ENCODE measurements around the gene PDZD11. TPM values are rescaled to one million over a fixed set of nuclear protein-coding genes. Genes with fewer than 3 reads are reported as not detected.
A peak's percentile ranks its signal among the peaks of the same experiment; 100 is the strongest.

Gene PDZD11, protein sequence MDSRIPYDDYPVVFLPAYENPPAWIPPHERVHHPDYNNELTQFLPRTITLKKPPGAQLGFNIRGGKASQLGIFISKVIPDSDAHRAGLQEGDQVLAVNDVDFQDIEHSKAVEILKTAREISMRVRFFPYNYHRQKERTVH
- 10 to 100 TPM; 24.4 to 57.5 (median 42.0) TPM for total RNA-seq
- 10 to 100 TPM; 70.4 to 97.7 (median 83.2) TPM for polyA plus RNA-seq
- long read RNA-seq, donor 1, transcript PDZD11-201 (7 exons, 1,043 nt): major isoform, 31 of 47 reads
- long read RNA-seq, donor 1, transcript PDZD11-202 (8 exons, 784 nt): minor isoform, 10 of 47 reads
- long read RNA-seq, donor 1, partial matches to known transcripts: 6 of 47 reads
- long read RNA-seq, donor 1, other reads (novel, unspliced or antisense): 0 of 47 reads
- long read RNA-seq, donor 2, transcript PDZD11-202 (8 exons, 784 nt): minor isoform, 5 of 23 reads
- long read RNA-seq, donor 2, transcript PDZD11-201 (7 exons, 1,043 nt): major isoform, 18 of 23 reads
- long read RNA-seq, donor 2, partial matches to known transcripts: 0 of 23 reads
- long read RNA-seq, donor 2, other reads (novel, unspliced or antisense): 0 of 23 reads
- long read RNA-seq, donor 3, transcript PDZD11-201 (7 exons, 1,043 nt): major isoform, 29 of 34 reads
- long read RNA-seq, donor 3, transcript PDZD11-202 (8 exons, 784 nt): minor isoform, 5 of 34 reads
- long read RNA-seq, donor 3, partial matches to known transcripts: 0 of 34 reads
- long read RNA-seq, donor 3, other reads (novel, unspliced or antisense): 0 of 34 reads
- long read RNA-seq, donor 4, transcript PDZD11-202 (8 exons, 784 nt): minor isoform, 10 of 53 reads
- long read RNA-seq, donor 4, transcript PDZD11-201 (7 exons, 1,043 nt): major isoform, 38 of 53 reads
- long read RNA-seq, donor 4, partial matches to known transcripts: 4 of 53 reads
- long read RNA-seq, donor 4, other reads (novel, unspliced or antisense): 1 of 53 reads
- long read RNA-seq, donor 5, transcript PDZD11-202 (8 exons, 784 nt): minor isoform, 12 of 55 reads
- long read RNA-seq, donor 5, transcript PDZD11-201 (7 exons, 1,043 nt): major isoform, 39 of 55 reads
- long read RNA-seq, donor 5, partial matches to known transcripts: 0 of 55 reads
- long read RNA-seq, donor 5, other reads (novel, unspliced or antisense): 4 of 55 reads
- long read RNA-seq, donor 6, transcript PDZD11-201 (7 exons, 1,043 nt): major isoform, 22 of 32 reads
- long read RNA-seq, donor 6, transcript PDZD11-202 (8 exons, 784 nt): minor isoform, 6 of 32 reads
- long read RNA-seq, donor 6, partial matches to known transcripts: 2 of 32 reads
- long read RNA-seq, donor 6, other reads (novel, unspliced or antisense): 2 of 32 reads
- long read RNA-seq, donor 7, transcript PDZD11-201 (7 exons, 1,043 nt): major isoform, 12 of 15 reads
- long read RNA-seq, donor 7, partial matches to known transcripts: 0 of 15 reads
- long read RNA-seq, donor 7, other reads (novel, unspliced or antisense): 0 of 15 reads
- long read RNA-seq, donor 8, transcript PDZD11-201 (7 exons, 1,043 nt): major isoform, 28 of 34 reads
- long read RNA-seq, donor 8, transcript PDZD11-202 (8 exons, 784 nt): minor isoform, 6 of 34 reads
- long read RNA-seq, donor 8, partial matches to known transcripts: 0 of 34 reads
- long read RNA-seq, donor 8, other reads (novel, unspliced or antisense): 0 of 34 reads
- long read RNA-seq, donor 9, transcript PDZD11-201 (7 exons, 1,043 nt): major isoform, 23 of 27 reads
- long read RNA-seq, donor 9, partial matches to known transcripts: 0 of 27 reads
- long read RNA-seq, donor 9, other reads (novel, unspliced or antisense): 0 of 27 reads
- long read RNA-seq, donor 10, transcript PDZD11-201 (7 exons, 1,043 nt): major isoform, 5 of 8 reads
- long read RNA-seq, donor 10, partial matches to known transcripts: 0 of 8 reads
- long read RNA-seq, donor 10, other reads (novel, unspliced or antisense): 0 of 8 reads

DNA sequence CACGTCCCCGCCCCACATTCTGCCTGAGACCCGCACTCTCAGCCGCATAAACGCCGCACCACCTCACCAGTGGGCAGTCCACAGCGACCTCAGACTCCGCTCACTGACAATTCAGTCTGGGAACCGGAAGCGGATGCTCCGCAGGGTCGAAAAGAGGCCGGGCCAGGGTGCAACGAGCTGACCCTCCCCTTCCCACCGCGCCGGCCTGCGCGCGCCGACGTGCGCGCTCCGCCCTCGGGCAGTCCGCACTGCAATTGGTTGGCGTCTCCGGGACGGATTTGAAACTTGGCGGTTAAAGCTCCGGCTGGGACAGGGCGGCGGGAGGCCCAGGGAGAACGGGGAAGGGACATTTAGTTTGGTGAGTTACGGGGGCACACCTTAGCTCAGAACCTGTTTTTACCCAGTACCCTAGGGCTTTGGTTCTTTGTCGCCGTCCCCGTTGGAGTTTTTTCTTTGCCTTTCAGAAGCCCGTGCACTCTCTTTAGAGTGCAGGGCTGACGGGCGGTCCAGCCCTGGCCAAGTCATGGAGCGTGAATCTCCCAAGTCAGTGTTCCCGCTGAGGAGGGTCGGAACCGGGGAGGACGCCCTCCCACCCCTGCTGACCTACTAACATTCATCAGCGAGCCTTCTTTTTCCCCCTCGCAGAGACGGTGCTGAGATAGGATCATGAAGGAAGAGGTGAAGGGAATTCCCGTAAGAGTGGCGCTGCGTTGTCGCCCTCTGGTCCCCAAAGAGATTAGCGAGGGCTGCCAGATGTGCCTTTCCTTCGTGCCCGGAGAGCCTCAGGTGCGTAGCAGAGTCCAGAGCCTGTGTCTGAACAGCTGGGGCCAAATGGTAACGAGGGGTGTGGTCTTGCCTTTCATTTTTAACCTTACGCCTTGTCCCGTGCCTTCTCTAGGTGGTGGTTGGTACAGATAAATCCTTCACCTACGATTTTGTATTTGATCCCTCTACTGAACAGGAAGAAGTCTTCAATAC lies at the start of gene PDZD11, which contains the start of gene KIF4A:
Gene PDZD11 (minus strand): TSS at position 135 of the 978 bp plus-strand sequence. CDS start 586 bp downstream, outside the sequence.
Gene KIF4A (plus strand): TSS at position 312 of the 978 bp plus-strand sequence. CDS start 355 bp downstream, at position 667.
- TF ChIP-seq, protein P1, sequence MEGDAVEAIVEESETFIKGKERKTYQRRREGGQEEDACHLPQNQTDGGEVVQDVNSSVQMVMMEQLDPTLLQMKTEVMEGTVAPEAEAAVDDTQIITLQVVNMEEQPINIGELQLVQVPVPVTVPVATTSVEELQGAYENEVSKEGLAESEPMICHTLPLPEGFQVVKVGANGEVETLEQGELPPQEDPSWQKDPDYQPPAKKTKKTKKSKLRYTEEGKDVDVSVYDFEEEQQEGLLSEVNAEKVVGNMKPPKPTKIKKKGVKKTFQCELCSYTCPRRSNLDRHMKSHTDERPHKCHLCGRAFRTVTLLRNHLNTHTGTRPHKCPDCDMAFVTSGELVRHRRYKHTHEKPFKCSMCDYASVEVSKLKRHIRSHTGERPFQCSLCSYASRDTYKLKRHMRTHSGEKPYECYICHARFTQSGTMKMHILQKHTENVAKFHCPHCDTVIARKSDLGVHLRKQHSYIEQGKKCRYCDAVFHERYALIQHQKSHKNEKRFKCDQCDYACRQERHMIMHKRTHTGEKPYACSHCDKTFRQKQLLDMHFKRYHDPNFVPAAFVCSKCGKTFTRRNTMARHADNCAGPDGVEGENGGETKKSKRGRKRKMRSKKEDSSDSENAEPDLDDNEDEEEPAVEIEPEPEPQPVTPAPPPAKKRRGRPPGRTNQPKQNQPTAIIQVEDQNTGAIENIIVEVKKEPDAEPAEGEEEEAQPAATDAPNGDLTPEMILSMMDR (IDR thresholded peaks at IDR 0.05): no peak
- TF ChIP-seq POLR2A (IDR thresholded peaks at IDR 0.05): no peak
- 0 to 44% (median 14%) methylated on average over 2 to 62 of the region's 62 CpGs for WGBS, 4 donors
- intact Hi-C loops (cut with DNase I): no loop called here
- DNase-seq: peak; percentile 79 to 86 (median 83)
- peaks cover 0 to 9% of the 10 kb centered on the region in 2 donors for H3K36me3 ChIP-seq (replicated peaks in 1 of 2)
- H3K4me3 ChIP-seq: peak within 1 kb of the TSS in 3 of 4 donors; percentile 15 to 55 (median 40)
- peak within 1 kb of the TSS in 1 of 5 donors; percentile 72 for H3K27ac ChIP-seq
- no peaks in the 10 kb centered on the region for H3K9me3 ChIP-seq (replicated peaks in 1 of 3)
- H3K27me3 ChIP-seq: peaks cover 4% of the 10 kb centered on the region
- H3K4me1 ChIP-seq (replicated peaks in 1 of 2): no peaks in the 10 kb centered on the region

DNA sequence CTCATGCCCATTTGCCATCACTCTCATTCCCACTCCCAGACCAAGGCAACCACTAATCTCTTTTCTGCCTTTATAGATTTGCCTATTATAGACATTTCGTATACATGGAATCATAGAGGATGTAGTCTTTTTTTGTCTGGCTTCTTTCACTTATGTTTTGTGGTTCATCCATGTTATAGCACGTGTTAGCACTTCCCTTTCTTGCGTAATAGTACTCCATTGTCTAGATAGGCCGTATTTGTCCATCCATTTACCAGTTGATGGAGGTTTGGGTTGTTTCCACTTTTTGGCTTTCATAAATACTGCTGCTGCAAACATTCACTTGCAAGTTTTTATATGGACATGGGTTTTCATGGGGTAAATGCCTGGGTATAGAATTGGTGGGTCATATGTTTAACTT lies 48.6 kb upstream of the PDZD11 start:
- no peak for TF ChIP-seq POLR2A (IDR thresholded peaks at IDR 0.05)
- TF ChIP-seq, protein P1 (IDR thresholded peaks at IDR 0.05): no peak
- Histone ChIP-seq H3K9me3 (replicated peaks in 1 of 3) (no peaks in the 10 kb centered on the region), H3K36me3 (replicated peaks in 1 of 2) (no peaks in the 10 kb centered on the region), H3K27ac (no peak overlapping the region), H3K4me3 (no peak overlapping the region), H3K27me3 (peaks cover 6% of the 10 kb centered on the region), H3K4me1 (replicated peaks in 1 of 2) (no peaks in the 10 kb centered on the region)
- no peak for DNase-seq
- WGBS, 4 donors: 62 to 86% (median 76%) methylated on average over 4 of the region's 4 CpGs
- intact Hi-C loops (cut with DNase I): no loop called here

DNA sequence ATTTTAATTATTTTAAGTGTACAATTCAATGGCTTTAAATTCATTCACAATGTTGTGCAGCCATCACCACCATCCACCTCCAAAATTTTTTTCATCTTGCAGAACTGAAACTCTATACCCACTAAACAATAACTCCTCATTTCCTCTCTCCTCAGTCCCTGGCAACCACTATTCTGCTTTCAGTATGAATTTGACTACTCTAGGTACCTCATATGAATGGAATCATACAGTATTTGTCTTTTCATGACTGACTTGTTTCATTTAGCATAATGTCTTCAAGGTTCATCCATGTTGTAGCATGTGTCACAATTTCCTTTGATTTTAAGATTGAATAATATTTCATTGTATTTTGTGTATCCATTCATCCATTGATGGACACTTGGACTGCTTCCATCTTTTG lies 47.0 kb upstream of the PDZD11 start:
- TF ChIP-seq, protein P1 (IDR thresholded peaks at IDR 0.05): no peak
- TF ChIP-seq POLR2A (IDR thresholded peaks at IDR 0.05): no peak
- H3K4me3 ChIP-seq: no peak overlapping the region
- H3K27me3 ChIP-seq: peaks cover 4% of the 10 kb centered on the region
- no peak for DNase-seq
- no peaks in the 10 kb centered on the region for H3K4me1 ChIP-seq (replicated peaks in 1 of 2)
- H3K27ac ChIP-seq: no peak overlapping the region
- H3K9me3 ChIP-seq (replicated peaks in 1 of 3): no peaks in the 10 kb centered on the region
- no peaks in the 10 kb centered on the region for H3K36me3 ChIP-seq (replicated peaks in 1 of 2)
- intact Hi-C loops (cut with DNase I): no loop called here

Data from adrenal gland (tissue), 19 donors.